HG03558 (cell line): ENCODE measurements around the gene UQCR11.
"Not testable (repeated sequence)": the region's sequence is repeated elsewhere in the genome, so short reads cannot be mapped to it uniquely, and the experiment has no call there.

ENCODE experiments used
- ATAC-seq: cut with Tn5 transposase; IDR thresholded peaks from one replicate; pipeline ENCODE4 v1.9.1; 2021; ENCODE audit warnings: moderate number of reproducible peaks; ENCODE audit not compliant: unreplicated experiment; ENCODE audit errors: extremely low read depth

Gene UQCR11

DNA sequence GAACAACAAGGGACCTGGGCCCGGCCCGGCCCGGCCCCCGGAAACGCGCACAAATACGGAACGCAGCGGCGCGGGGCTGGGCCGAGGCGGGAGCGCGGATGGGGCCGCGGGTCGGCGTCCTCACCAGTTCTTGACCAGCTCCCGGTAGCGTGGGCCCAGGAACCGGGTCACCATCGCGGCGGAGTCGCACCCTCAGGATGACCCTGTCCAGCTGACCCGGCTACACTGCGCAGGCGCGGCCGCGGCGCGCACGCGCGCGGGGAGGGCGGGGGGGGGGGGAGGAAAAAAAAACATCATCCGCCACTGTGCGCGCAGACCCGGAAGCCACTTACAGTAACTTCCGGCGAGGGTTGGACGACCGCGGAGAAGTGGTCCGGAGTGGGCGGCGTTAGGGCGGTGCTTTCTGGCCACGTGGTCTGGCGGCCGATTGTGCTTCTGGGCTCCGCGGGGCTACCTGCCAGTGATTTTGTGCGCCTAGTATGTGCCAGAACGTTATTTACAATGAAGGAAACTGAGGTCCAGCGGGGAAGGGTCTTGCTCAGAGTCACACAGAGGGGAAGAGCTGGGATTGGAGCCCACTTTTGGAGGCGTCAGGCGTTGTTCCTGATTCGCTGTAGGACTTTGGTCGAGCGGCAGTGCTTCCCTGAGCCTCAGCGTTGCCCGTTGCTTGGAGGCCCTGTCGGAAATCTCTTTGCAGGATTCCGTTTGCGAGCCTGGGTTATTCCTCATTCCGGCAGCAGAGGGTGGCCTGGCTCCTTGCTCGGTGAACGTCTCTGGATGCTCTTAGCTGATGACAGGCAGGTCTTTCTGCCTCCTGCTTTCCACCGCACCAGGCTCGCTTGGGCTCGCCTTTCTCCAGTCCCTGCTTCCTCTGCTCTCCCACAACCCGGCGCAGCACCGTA is at the start of gene UQCR11:
Gene UQCR11 (minus strand): TSS at position 227 of the 902 bp plus-strand sequence. CDS start 53 bp downstream, at position 174.
- ATAC-seq = peak; percentile 39

- ATAC-seq = no peak
These were observed 49.0 kb upstream of the UQCR11 start for GRCh38 chr19:1654178-1654792.

DNA sequence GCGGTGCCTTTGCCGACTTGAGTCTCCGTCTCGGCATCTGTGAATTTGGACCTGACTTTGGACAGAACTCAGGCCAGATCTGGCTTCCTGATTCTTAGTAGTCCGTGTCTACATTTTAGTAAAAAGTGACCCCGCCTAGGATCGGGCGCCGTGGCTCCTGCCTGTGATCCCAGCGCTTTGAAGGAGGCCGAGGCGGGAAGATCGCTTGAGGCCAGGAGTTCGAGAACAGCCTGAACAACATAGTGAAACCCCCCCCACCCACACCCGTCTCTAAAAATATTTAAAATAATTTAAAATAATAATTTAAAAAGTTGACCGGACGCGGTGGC is 48.0 kb upstream of the UQCR11 start:
- ATAC-seq = no peak

DNA sequence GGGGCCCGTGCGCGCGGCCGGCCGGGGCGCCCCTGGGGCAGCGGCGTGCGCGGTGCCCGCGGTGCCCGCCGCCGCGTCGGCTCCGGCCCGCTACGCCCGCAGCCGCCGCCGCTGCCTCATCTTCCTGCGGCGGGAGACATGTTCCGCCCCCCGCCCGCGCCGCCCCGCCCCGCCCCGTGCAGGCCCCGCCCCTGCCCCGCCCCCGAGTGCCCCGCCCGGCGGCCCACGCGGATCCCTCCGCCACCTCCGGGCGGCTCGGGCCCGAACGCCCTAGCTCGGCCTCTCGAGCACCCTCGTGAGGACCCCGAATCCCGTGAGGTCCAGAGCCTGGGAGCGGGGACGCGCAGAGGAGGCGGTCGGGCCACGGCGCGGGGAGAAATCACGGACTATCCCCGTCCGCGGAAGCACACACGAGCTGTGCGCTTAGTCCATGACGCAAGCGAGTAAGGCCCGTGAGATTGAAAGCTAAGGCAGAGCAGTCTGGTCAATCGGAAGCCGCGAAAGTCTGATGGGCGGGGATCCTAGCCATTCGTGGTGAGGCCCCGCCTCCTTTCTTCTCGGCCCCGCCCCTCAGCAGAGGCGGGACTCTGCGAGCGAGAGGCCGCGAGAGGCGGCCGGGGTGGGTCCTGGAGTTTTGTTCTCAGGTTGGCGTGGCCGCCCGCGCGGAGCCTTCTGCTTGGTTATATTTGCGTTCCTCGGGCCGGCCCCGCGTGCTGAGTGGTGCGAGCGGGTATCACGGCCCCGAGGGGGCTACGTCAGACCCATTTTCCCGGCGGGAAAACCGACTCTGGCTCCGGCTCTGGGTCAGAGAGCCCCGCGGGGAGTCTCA is 47.4 kb upstream of the UQCR11 start, which contains the start of gene TCF3:
Gene TCF3 (minus strand): TSS at position 145 of the 829 bp plus-strand sequence. CDS start 2,367 bp downstream, outside the sequence.
- ATAC-seq = peak; percentile 57

GRCh38 chr19:1651568-1652291 is 46.5 kb upstream of the UQCR11 start:
- no peak for ATAC-seq

DNA sequence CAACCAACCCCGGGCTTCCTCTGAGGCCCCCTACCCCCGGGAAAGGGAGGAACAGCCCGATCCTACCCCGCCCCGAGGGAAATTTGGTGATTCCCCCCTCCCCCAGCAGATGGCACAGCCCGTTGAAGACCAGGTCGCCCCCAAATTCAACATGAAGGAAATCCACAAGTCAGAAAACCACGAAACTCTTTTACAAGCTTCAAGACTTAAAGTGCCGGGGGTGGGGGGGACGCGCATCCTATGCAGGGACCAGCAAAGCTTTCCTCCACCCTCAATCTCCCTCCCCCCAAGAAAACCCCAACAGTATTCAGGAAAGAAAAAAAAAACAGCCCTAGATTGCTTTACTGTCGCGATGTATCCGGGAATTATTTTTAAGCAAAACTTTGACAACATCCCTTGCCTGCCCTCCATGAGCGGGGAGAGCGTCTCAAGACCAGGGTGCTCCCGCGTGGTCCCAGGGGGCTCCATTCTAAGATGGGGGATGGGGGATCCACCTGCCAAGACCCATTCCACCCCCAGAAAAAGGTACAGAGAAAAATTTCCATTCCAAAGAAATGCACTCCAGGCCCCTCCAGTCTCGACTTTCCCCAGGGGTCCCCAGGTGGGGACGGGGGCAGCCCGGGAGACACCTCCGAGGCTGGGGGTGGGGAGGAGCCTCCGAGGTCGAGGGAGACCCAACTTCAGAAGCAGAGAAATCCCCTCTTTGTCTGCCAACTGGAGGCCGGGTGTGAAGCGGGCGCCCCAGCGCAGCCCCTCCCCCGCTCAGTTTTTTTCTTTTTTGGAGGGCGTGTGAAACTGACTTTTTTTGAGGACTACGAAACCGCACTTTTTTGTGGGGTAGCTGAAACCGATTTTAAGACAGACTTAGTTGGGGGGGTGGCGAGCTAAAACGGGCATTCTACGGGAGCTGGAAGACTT is 45.6 kb upstream of the UQCR11 start:
- no peak for ATAC-seq

DNA sequence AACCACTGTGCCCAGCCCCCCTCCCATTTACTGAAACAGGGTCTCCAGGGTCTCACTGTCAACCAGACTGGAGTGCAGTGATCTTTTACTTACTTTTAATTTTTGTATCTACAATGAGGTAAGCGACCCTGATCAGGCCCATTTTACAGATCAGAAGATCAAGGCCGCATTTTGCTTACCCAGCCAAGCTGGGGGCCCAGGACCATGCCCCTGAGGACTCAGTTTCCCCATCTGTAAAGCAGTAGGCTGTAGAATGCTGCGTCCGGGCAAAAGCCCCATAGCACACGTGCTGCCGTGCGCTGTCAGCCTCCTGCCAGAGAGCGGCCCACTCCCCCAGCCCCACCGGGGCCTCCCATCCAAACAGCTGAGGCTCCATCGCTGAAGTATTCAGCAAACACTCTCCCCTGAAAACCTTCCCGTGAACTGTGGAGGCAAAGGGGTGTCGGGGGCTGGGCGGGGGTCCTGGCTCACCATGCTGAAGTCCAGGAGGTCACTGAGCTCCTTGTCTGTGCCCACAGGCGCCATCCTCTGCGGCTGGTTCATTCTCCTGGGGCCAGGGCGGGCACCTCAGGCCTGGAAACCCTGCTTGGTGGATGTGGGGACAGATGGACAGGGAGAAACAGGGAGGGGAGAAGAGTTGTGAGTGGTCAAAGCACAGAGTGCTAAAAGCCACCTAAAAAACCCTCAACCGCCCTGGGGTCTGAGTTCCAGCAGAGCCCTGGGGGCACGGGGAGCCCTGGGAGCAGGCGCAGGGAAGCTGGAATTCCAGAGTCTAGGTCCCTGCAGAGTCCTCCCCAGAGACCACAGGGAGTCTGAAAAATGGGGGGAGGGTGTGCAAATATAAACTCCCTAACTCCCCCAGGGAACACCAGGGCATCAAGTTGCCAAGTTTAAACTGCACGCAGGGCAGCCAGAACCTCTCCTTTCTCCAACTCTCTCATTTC is 44.7 kb upstream of the UQCR11 start:
- no peak for ATAC-seq

DNA sequence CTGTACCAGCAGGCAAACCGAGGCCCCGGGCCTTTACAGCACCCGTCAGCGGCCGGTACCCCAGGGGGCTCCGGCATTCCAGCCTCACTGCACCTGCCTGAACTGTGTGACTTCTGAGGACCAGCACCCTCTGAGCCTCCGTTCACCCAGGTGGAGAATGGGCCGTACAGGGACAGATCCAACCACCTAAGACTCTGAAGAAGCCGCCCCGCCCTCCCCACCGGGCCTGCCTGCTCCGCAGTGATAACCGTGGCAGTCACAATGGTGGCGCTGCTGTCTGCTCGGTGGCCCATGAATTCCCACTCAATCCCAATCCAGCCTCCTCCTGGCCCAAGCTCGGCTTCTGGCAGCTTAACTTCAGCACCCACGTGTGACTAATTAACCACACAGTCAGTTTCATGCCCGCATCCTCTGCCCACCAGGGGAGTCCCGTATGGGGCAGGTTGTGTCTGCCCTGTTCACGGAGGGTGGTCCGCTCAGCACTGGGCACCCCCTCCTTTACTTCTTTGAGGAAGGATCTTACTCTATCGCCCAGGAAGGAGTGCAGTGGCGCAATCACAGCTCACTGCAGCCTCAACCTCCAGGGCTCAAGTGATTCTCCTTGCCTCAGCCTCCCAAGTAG is 43.8 kb upstream of the UQCR11 start:
- ATAC-seq = no peak

DNA sequence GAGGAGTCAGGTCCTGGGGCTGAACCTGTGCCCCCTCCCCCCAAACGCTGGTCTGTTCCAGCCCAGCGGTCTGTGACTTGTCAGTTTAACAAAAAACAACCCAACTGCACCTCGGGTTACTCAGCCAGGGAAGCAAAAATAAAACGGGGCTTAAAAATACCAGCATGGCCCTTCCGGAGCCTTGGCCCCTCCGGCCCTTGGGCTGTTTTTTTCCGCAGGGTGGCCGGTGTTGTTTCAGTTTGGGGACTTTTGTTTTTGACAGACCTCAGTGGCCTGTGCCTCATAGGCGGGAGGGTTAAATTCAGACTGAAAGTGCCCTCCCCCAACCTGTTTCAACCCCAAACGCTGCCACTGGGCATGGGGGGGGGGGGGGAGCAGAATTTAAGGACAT is 43.2 kb upstream of the UQCR11 start:
- no peak for ATAC-seq

GRCh38 chr19:1647501-1648458 is 42.5 kb upstream of the UQCR11 start:
- ATAC-seq = no peak

DNA sequence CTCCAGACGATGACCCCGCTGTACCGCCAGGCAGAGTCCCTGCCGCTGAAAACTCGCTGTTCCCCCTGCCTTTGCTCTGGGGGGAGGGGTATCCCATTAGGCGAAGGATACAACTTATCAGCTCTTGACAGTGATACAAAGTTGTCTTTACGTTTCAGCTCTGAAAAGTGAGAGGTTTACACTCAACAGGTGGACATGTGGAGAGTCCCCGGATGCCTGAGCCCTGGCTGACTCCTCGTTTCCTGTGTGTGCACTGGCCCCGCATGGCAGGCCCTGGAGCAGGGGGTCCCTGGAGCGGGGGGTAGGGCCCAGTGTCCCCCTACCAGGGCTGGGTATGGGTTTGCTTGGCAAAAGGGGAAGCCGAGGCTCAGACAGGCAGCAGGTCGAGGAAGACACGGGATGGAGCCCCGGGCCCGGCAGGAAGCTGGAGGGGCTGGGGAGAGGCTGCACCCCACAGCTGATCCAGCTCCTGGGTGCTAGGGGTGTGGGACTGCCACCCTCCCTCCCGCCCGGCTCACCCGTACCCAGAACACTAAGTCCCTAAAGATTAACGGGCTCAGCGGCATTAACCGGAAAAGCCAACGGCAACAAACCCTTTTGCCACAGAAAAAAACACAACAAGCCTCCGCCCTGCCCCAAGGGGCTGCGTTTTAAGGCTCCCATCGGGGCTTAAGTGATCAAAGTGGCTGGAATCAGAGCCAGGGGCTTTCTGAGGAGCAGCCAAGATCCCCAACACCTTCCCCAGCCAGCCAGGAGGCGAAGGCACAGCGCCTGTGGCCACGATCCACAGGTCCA is 41.6 kb upstream of the UQCR11 start:
- ATAC-seq = no peak

DNA sequence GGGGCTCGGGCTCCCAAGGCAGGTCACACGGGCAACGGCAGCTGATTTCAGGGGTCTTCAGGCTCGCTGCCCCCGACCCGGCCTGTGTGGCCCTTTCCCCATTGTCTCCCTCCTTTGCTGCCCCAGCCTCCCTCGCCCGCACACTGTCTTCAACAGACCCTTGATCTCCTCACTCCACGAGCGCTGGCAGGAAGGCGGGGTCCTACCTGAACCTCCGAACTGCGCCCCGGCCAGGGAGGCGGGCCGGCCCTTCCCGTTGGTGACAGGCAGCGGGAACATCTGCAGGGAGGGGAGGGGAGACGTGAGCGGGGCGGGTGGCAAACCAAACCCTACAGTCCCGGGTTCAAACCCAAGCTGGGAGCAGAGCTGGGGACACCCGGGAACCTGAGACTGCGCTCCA is 40.9 kb upstream of the UQCR11 start:
- ATAC-seq = no peak

- no peak for ATAC-seq
These were observed 40.0 kb upstream of the UQCR11 start for GRCh38 chr19:1645299-1645698.

DNA sequence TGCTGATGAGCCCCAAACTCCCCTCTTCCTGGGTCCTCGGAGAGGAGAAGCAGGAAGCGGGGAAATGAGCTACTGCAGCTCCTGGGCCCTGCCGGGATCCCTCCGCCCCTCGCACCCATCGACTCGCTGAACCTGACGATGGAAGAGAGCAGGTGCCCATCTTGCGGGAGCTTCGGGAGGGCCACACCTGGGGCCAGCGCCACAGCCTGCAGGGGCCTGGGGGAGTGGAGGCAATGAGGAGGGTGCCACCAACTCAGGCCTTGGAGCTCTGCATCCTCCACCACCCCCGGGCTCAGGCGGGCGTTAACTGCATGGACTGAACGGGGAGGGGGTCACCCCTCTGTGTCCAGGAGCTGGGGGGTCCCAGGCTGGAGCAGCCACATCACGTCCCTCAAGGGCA is 38.8 kb upstream of the UQCR11 start:
- ATAC-seq = no peak

- not testable (repeated sequence) for ATAC-seq
These were observed 35.7 kb upstream of the UQCR11 start for GRCh38 chr19:1640893-1641448.
